Brain pericyte (primary cell): ENCODE results near the gene KYNU.
"Not testable (repeated sequence)": the region's sequence is repeated elsewhere in the genome, so short reads cannot be mapped to it uniquely, and the experiment has no call there.

Experiments
- DNase-seq: peaks from one replicate; pipeline ENCODE4 v3.0.0-alpha.2; 2012; ENCODE audit warnings: low read depth, low spot score

Gene KYNU

GRCh38 chr2:142915502-142915901 is 38.0 kb downstream of the KYNU start:
- DNase-seq = no peak

DNA sequence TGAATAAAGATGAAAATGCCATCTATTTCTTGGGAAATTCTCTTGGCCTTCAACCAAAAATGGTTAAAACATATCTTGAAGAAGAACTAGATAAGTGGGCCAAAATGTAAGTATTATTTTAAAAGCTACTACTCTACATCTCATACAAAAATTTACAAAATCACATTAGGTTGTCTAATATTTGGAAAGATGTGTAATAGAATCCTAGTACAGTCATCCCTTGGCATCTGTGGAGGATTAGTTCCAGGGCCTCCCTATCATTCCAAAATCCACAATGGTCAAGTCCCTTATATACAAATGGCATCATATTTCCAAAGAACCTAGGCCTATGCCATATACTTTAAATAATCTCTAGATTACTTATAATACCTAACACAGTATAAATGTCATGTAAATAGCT is 41.2 kb downstream of the KYNU start:
- DNase-seq = no peak

DNA sequence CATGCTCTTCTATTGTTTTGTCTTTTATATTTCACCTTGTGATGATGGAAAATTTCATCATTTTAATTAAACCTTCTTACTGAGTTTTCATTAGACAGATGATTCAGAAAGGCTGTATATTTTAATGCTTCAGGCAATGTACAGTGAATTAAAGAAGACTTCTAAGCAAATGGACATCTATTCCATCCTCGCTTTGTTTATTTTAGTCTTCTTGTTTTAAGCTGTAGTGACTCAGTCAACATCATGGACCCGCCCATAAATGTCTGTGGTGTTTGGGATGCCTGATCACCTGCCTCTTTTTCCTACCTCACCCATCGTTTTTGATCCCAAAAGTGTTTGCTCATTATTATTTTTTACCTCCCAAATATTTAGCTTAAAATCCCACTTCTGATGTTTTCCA is 43.1 kb downstream of the KYNU start:
- DNase-seq = no peak

GRCh38 chr2:142926445-142926844 is 49.0 kb downstream of the KYNU start:
- DNase-seq = no peak

GRCh38 chr2:142930835-142931398 is 53.5 kb downstream of the KYNU start:
- no peak for DNase-seq

GRCh38 chr2:142933916-142934315 is 56.5 kb downstream of the KYNU start:
- no peak for DNase-seq

GRCh38 chr2:142935563-142936089 is 58.2 kb downstream of the KYNU start:
- DNase-seq = no peak

DNA sequence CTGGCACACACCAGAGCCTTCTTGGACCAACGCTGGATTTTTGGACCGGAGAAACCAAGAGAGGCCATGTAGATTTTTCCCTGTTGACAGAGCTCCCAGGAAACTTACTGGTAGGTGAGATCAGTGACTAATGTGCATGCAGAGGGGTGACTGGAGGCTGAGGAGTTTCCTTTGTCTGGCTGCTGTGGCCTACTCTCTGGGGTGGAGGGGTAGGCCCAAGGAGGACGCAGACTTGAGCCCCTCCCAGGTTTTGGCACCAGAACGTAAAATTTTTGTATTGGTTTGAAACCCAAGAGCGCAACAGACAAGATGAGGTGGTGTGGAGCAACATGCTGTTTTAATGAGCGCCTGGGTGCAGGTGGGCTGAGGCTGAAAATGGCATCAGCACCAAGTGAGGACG is 59.2 kb downstream of the KYNU start:
- DNase-seq = no peak

GRCh38 chr2:142937347-142937746 is 59.9 kb downstream of the KYNU start:
- no peak for DNase-seq

GRCh38 chr2:142938240-142938639 is 60.8 kb downstream of the KYNU start:
- DNase-seq = no peak

GRCh38 chr2:142940606-142941223 is 63.3 kb downstream of the KYNU start:
- DNase-seq = no peak

DNA sequence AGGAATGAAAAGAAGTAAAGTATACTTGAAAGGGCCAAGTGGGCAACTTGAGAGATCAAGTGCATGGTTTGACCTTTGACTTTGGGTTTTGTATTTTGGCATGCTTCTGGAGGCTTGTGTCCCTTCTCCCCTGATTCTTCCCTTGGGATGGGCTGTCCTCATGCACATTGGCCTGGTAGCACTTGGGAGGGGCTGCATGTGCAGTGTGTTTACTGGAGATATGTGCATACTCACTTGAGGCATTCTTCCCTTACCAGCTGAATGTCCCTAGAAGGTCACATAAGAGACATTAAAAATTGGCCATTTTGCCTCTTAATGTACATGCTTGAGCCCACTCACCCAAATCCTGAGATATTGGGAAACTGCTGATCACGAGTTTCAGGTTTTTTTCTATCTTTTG is 65.2 kb downstream of the KYNU start:
- DNase-seq = no peak

DNA sequence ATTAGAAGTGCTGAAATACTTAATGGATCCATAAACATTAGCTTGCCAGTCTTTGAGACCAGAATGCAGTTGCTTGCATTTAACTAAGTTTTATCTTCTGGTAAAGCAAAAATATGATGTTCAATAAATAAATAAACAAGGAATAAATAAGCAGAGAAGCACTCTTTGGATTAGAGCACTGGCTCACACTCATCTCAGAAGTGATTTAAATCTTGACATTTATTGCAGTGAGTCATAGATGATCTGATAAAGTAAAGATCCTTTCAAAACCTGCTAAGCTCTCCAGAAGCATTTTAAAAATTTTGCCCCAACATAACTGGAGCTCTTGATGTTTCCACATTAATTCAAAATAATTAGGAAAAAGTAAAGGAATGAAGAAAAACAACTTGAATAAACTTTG is 66.8 kb downstream of the KYNU start:
- no peak for DNase-seq

DNA sequence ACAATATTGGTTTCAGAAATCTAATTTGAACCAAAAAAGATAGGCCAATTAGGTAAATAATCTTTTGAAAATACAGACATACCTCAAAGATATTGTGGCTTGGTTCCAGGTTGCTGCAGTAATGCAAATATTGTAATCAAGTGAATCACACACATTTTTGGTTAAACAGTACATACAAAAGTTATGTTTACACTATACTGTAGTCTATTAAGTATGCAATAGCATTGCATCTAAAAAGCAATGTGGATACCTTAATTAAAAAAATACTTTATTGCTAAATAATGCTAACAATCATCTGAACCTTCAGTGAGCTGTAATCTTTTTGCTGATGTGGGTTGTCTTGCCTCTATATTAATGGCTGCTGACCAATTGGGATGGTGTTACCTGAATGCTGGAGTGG is 67.3 kb downstream of the KYNU start:
- no peak for DNase-seq

DNA sequence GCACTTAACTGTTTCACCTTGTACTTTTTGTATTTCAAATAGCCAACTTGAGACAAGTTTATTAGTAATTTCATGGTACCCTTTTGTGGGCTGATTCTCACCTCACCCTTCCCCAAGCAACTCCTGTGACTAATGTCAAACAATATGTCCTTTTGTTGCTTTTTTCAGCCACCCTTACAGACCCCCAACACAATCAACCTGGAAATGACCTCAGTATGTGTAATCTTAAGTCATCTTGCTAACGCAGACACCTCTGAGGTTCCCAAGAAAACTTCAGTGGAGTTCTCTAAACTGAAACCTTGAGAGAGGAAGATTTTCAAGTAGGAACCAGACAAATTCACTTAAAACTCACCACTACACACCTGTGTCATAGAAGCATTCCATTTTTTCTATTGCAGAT is 69.5 kb downstream of the KYNU start:
- DNase-seq = no peak

GRCh38 chr2:142948723-142949122 is 71.3 kb downstream of the KYNU start:
- DNase-seq = not testable (repeated sequence)

- DNase-seq = not testable (repeated sequence)
Observed at GRCh38 chr2:142950323-142950722, 72.9 kb downstream of the KYNU start.

GRCh38 chr2:142951190-142952007 is 73.9 kb downstream of the KYNU start:
- DNase-seq = no peak

DNA sequence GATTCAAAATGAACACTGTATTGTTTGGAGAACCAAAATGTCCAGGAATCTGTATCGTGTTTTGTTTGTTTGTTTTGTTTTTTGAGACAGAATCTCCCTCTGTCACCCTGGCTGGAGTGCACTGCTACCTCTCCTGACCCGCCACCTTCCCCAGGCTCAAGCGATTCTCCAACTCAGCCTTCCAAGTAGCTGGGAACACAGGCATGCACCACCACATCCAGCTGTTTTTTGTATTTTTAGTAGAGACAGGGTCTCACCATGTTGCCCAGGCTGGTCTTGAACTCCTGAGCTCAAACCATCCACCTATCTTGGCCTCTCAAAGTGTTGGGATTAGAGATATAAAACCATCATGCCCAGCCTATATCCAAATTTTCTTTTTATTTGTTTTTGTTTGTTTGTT is 74.6 kb downstream of the KYNU start:
- no peak for DNase-seq

GRCh38 chr2:142952793-142953494 is 75.5 kb downstream of the KYNU start:
- no peak for DNase-seq

DNA sequence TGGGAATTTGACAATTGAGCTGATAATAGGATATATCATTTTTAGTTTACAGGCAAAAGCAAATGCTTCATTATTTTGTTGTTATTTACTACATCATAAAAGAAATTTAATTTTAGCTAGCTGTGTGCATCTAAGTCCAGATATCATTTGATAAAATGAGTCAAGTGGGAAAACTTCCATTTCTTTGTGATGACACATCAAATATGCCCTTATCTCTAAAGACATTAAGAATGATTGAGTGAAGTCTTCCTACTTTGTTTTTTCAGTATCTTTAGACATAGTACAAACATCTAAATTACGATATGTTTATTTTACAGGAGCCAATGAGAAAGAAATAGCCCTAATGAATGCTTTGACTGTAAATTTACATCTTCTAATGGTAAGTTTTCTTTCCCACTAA is 77.0 kb downstream of the KYNU start:
- DNase-seq = no peak

GRCh38 chr2:142957144-142957543 is 79.7 kb downstream of the KYNU start:
- DNase-seq = no peak
